GM19467 (cell line): Measurements from ENCODE around the gene FUZ.

Source experiments
- ATAC-seq: cut with Tn5 transposase; IDR thresholded peaks from one replicate; pipeline ENCODE4 v1.9.1; 2021; ENCODE audit warnings: mild to moderate bottlenecking, moderate library complexity; ENCODE audit not compliant: unreplicated experiment

Gene FUZ

GRCh38 chr19:49761249-49761624 is 51.9 kb downstream of the FUZ start:
- ATAC-seq: no peak

GRCh38 chr19:49758292-49758691 is 54.8 kb downstream of the FUZ start:
- no peak for ATAC-seq
